HG03159 (cell line): ENCODE data around the gene NPIPB6.

Experiments
- ATAC-seq: cut with Tn5 transposase; IDR thresholded peaks from one replicate; pipeline ENCODE4 v1.9.1; 2021; ENCODE audit warnings: mild to moderate bottlenecking, moderate library complexity; ENCODE audit not compliant: unreplicated experiment

NPIPB6 gene

DNA sequence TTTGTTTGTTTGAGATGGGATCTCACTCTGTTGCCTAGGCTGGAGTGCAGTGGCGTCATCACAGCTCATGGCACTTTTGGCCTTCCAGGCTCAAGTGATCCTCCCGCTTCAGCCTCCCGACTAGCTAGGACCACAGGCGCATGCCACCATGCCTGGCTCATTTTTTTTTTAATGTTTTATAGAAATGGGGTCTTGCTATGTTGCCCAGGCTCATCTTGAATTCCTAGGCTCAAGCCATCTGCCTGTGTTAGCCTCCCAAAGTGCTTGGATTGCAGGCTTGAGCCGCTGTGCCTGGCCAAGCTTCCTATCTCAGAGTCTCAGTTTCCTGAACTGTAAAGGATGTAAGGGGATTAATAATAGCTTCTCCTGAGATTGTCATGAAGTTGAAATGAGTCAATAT is 63.0 kb downstream of the NPIPB6 start:
- no peak for ATAC-seq

DNA sequence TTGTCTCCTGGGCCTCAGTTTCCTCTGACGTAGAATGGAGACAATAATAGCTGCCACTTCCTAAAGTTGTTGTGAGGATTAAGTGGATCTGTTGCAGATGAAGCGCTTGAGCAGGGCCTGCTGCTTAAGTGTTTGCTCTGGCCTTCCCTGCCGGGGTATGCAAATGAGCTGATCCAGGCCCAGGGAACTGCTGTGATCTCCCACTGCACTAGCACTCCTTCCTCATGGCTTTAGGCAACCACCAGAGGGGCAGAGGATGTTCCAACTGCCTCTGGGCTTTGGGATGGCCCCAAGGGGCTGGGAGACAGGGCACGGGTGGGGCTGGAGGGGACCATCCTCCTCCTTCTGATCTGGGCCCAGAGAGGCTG is 64.8 kb downstream of the NPIPB6 start:
- no peak for ATAC-seq

- no peak for ATAC-seq
Observed at GRCh38 chr16:28297784-28298510, 65.4 kb downstream of the NPIPB6 start.

- ATAC-seq, result no peak
Observed at GRCh38 chr16:28297308-28297707, 66.0 kb downstream of the NPIPB6 start.

- ATAC-seq, result no peak
Observed at GRCh38 chr16:28295276-28295675, 68.0 kb downstream of the NPIPB6 start.

- no peak for ATAC-seq
Observed at GRCh38 chr16:28294201-28294600, 69.1 kb downstream of the NPIPB6 start.

DNA sequence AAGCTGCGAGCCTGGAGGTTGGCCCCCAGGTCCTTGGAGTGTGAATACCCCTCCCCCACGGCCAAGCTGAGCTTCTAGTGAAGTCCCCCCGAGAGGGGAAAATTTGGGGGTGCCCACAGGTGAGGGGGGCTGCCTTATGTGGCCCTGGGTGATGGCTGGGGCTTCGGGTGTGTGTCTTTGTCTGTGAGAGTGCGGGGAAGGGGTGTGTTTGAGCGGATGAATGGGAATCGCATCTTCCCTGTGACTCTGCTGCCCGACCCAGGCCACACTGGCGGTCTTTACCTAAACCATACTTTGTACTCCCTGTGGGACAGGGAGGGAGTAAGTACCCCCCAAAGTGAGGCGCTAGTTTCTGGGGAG is 69.7 kb downstream of the NPIPB6 start:
- ATAC-seq, result no peak

GRCh38 chr16:28292731-28293600 is 70.3 kb downstream of the NPIPB6 start:
- ATAC-seq, result peak; percentile 5
